Type B pancreatic cell (in vitro differentiated cells): ENCODE results near the gene GTSE1. TPM values are rescaled to one million over a fixed set of nuclear protein-coding genes. Genes with fewer than 3 reads are reported as not detected.

Source experiments
- DNase-seq: peaks from one replicate; pipeline ENCODE4 v3.0.0; 2021; ENCODE audit warnings: mixed read lengths; ENCODE audit not compliant: unreplicated experiment; ENCODE audit errors: extremely low spot score
- H3K27ac Mint-ChIP-seq: 2 replicates; pipeline ENCODE4 v1.8.0; 2021; ENCODE audit warnings: mild to moderate bottlenecking, mixed read lengths
- H3K27me3 Mint-ChIP-seq: 2 replicates; pipeline ENCODE4 v1.8.0; 2021; ENCODE audit warnings: mixed read lengths
- H3K36me3 Mint-ChIP-seq: 2 replicates; pipeline ENCODE4 v1.8.0; 2021; ENCODE audit warnings: mixed read lengths
- H3K4me1 Mint-ChIP-seq: one replicate; pipeline ENCODE4 v1.8.0; 2021; ENCODE audit warnings: mixed read lengths; ENCODE audit not compliant: unreplicated experiment
- H3K4me3 Mint-ChIP-seq: 2 replicates; pipeline ENCODE4 v1.8.0; 2021; ENCODE audit warnings: mild to moderate bottlenecking, mixed read lengths
- H3K9me3 Mint-ChIP-seq: 2 replicates; pipeline ENCODE4 v1.8.0; 2021; ENCODE audit warnings: mixed read lengths
- total RNA-seq: library from RNA; stranded (reverse); gene quantifications from 2 replicates; pipeline ENCODE4 v1.2.1, GENCODE V29; 2021; ENCODE audit warnings: low replicate concordance
- TF ChIP-seq, protein P1 (sequence below): fragments of 200-600 bp; sonication (generic); conservative IDR thresholded peaks from 2 replicates; pipeline ENCODE4 v1.5.0; 2021; ENCODE audit warnings: antibody characterized with exemption, mild to moderate bottlenecking

GTSE1 gene
- total RNA-seq, 1 donor from 2014 or later: 39.6 TPM

DNA sequence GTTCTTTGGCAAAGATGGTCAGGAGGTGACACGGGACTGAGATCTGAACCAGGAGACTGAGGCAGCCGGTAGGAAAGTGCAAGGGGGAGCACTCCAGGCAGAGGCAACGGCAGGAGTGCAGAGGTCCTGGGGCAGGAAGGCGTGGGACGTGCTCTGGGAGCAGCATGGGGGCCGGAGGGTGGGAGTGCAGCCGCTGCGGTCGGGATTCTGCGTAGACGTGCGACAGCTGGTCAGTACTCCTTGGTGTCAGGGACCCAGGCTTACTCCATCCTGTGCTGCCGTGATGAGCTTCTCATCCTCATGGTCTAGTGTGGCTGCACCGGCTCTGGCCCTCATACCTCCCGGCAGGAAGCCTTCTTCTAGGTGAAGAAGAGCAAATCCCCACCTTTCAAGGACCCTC lies 21.9 kb downstream of the GTSE1 start:
- Mint-ChIP-seq H3K9me3 (no peaks in the 10 kb centered on the region), H3K36me3 (no peaks in the 10 kb centered on the region), H3K27ac (no peak overlapping the region), H3K27me3 (no peaks in the 10 kb centered on the region), H3K4me3 (no peak overlapping the region), H3K4me1 (no peaks in the 10 kb centered on the region)
- DNase-seq: no peak
- TF ChIP-seq, protein P1, sequence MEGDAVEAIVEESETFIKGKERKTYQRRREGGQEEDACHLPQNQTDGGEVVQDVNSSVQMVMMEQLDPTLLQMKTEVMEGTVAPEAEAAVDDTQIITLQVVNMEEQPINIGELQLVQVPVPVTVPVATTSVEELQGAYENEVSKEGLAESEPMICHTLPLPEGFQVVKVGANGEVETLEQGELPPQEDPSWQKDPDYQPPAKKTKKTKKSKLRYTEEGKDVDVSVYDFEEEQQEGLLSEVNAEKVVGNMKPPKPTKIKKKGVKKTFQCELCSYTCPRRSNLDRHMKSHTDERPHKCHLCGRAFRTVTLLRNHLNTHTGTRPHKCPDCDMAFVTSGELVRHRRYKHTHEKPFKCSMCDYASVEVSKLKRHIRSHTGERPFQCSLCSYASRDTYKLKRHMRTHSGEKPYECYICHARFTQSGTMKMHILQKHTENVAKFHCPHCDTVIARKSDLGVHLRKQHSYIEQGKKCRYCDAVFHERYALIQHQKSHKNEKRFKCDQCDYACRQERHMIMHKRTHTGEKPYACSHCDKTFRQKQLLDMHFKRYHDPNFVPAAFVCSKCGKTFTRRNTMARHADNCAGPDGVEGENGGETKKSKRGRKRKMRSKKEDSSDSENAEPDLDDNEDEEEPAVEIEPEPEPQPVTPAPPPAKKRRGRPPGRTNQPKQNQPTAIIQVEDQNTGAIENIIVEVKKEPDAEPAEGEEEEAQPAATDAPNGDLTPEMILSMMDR: no peak

DNA sequence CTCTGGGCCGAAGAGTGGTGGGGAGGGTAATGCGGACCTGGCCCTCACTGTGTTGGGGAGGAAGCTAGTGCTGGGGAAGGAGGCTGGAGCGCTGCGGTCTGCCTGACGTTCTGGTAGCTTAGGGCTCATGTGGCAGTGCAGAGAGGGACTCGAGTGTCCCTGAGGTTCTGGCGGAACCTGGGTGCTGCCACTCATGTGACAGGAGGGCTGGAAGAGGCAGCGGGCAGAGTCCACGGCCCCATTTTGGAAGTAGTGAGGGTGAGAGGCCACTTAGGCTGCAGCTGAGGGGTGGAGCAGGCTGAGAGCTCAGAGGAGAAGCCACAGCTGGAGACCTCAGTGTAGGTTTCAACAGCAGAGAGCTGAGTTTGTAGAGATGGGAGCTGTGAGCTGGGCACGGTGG lies 22.6 kb downstream of the GTSE1 start:
- Mint-ChIP-seq H3K27me3 (no peaks in the 10 kb centered on the region), H3K4me3 (no peak overlapping the region), H3K36me3 (no peaks in the 10 kb centered on the region), H3K9me3 (no peaks in the 10 kb centered on the region), H3K4me1 (no peaks in the 10 kb centered on the region), H3K27ac (no peak overlapping the region)
- TF ChIP-seq, protein P1: no peak
- DNase-seq: no peak

DNA sequence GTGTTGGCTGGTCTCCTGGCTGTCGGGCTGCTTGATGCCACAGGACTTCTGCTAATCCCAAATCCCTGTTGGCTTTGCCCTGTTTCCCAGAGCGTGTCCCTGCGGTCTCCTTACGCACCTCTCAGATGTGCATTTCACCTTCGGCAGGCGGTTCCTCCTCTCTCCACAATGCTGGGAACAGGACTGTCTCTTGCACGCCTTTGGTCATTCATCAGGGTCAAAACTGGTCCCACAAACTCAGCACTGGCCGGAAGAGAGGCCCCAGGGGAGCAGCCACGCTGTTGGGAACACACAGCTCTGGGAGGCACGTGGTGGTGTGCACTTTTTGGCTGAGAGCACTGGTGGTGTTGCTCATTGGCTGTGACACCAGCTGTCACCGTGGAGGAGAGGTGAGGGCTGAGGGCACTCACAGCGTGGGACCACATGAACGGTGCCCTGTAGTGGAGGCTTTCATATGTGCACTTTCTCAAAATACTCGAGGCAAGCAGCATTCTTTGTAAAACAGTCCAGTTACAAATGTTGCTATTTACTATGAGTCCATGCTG lies 23.6 kb downstream of the GTSE1 start:
- no peak for DNase-seq
- Mint-ChIP-seq H3K4me3 (no peak overlapping the region), H3K9me3 (no peaks in the 10 kb centered on the region), H3K4me1 (no peaks in the 10 kb centered on the region), H3K36me3 (no peaks in the 10 kb centered on the region), H3K27ac (no peak overlapping the region), H3K27me3 (no peaks in the 10 kb centered on the region)
- TF ChIP-seq, protein P1: no peak

DNA sequence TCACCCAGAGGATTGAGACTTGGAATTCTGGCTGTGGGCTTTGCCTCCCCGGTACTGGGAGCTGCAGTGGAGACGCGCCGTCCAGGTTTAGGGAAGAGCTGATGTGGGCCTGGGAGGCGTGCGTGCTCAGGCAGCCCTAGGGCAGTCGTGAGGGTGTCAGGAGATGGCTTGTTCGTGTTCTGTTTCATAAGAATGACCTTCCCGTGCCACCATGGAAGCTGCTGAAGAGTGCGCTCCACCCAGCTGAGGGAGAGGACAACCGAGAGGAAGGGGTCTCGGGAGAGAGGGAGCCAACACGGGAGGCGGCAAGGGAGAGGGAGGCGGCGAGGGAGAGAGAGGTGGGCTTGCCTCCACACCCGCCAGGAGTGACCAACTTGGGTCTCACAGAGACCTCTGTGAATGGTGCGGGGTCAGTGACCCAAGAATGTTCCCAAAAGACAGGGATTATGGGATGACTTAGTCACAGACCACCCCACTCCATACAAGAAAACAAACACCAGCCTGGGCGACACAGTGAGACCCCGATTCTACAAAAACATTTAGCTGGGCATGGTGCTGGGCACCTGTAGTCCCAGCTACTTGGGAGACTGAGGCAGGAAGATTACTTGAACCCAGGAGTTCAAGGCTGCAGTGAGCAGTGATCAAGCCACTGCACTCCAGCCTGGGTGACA lies 24.2 kb downstream of the GTSE1 start:
- Mint-ChIP-seq H3K36me3 (no peaks in the 10 kb centered on the region), H3K9me3 (no peaks in the 10 kb centered on the region), H3K27me3 (no peaks in the 10 kb centered on the region), H3K4me3 (no peak overlapping the region), H3K27ac (no peak overlapping the region), H3K4me1 (no peaks in the 10 kb centered on the region)
- TF ChIP-seq, protein P1: no peak
- no peak for DNase-seq

DNA sequence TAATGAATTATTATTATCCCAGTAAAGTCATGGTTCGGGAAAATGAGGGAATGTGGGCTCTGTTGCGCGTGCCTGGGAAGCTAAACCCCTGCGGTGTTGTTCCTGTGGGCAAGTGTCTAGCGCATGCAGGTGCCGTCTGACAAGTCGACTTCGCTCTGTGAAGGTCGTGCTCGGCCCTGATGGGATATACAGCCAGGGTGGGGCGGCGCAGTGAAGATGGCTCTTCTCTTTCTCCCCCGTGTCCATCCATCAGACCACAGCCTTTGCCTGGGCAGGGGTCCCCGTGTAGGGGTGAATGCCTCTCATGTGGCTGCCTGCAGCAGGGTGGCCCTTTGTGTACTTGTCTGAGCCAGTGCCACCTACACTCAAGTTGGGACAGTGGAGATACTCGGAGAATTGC lies 26.0 kb downstream of the GTSE1 start:
- H3K36me3 Mint-ChIP-seq: peaks cover 3% of the 10 kb centered on the region
- H3K4me3 Mint-ChIP-seq: no peak overlapping the region
- H3K4me1 Mint-ChIP-seq: no peaks in the 10 kb centered on the region
- no peak for DNase-seq
- TF ChIP-seq, protein P1: no peak
- no peak overlapping the region for H3K27ac Mint-ChIP-seq
- H3K27me3 Mint-ChIP-seq: no peaks in the 10 kb centered on the region
- no peaks in the 10 kb centered on the region for H3K9me3 Mint-ChIP-seq
